Endothelial cell of umbilical vein (primary cell): ENCODE measurements around the gene WEE2. TPM values are rescaled to one million over a fixed set of nuclear protein-coding genes. Genes with fewer than 3 reads are reported as not detected.

Source experiments
- BruUV-seq: library from RNA; stranded (reverse); fragments of 400-500 nt; replicated peaks from 2 replicates; lab custom pipeline; 2021; lab: Mats Ljungman, UMichigan
- CTCF ChIA-PET: fragments of 300-600, 350-600 bp; sonication (Branson Sonifier 250); formaldehyde crosslinking; loops from one replicate; lab custom pipeline; 2021; ENCODE audit warnings: antibody characterized with exemption, inconsistent platforms; lab: Charles Lee
- POLR2A ChIA-PET: fragments of 300-600, 350-600 bp; sonication (Branson Sonifier 250); formaldehyde crosslinking; loops from one replicate; lab custom pipeline; 2021; ENCODE audit warnings: antibody characterized with exemption, inconsistent platforms; lab: Charles Lee
- DNase-seq: peaks from one replicate; pipeline ENCODE4 v3.0.0-alpha.2; 2011; ENCODE audit warnings: low read depth, low spot score
- FAIRE-seq: peaks from 2 replicates; lab custom pipeline; 2011; peaks lifted over from hg19 to GRCh38; lab: Jason Lieb, UNC
- H2AFZ ChIP-seq: 2 replicates; pipeline ENCODE4 v1.6.0; 2012; ENCODE audit warnings: low read depth, low read length, control low read depth, inconsistent platforms
- H3K27ac ChIP-seq: 2 replicates; pipeline ENCODE4 v1.5.1; 2011; ENCODE audit warnings: low read depth, mild to moderate bottlenecking, control low read depth, low read length, moderate library complexity; ENCODE audit not compliant: insufficient read depth
- H3K27me3 ChIP-seq, 2 experiments: 2 replicates each; pipeline versions ENCODE4 v1.6.0 to v1.6.1; 2011; ENCODE audit warnings: low read length in 2 of 2, mixed read lengths in 1 of 2; ENCODE audit not compliant: control insufficient read depth in 2 of 2, insufficient read depth in 2 of 2
- H3K36me3 ChIP-seq, 2 experiments: 2 replicates in 1 of 2; 3 replicates in 1 of 2; pipeline ENCODE4 v1.5.1; 2011; ENCODE audit warnings: low read length in 2 of 2, mild to moderate bottlenecking in 1 of 2, moderate library complexity in 1 of 2; ENCODE audit not compliant: control insufficient read depth in 2 of 2, insufficient read depth in 2 of 2; ENCODE audit errors: extremely low read depth in 1 of 2
- H3K4me1 ChIP-seq: 3 replicates; pipeline ENCODE4 v1.5.1; 2011; ENCODE audit warnings: mild to moderate bottlenecking, low read length; ENCODE audit not compliant: control insufficient read depth, insufficient read depth; ENCODE audit errors: extremely low read depth
- H3K4me2 ChIP-seq: 2 replicates; pipeline ENCODE4 v1.6.1; 2011; ENCODE audit warnings: low read length, control low read depth, mixed read lengths; ENCODE audit not compliant: insufficient read depth
- H3K4me3 ChIP-seq, 3 experiments: fragments of 200-600 bp in 1 of 3; sonication (generic), shearing (Covaris generic) in 1 of 3; replicated peaks in 1 of 3; 2 replicates each; pipeline ENCODE4 v1.5.1; 2011 to 2016; ENCODE audit warnings: control low read depth in 3 of 3, low read length in 3 of 3, mild to moderate bottlenecking in 2 of 3, inconsistent platforms in 1 of 3, low read depth in 1 of 3, moderate library complexity in 1 of 3; ENCODE audit not compliant: insufficient read depth in 1 of 3
- H3K79me2 ChIP-seq: 2 replicates; pipeline ENCODE4 v1.6.0; 2012; ENCODE audit warnings: low read length, inconsistent platforms; ENCODE audit not compliant: control insufficient read depth, insufficient read depth
- H3K9ac ChIP-seq: replicated peaks from 2 replicates; pipeline ENCODE3; 2011; ENCODE audit warnings: low read length, control low read depth; ENCODE audit not compliant: insufficient read depth; ENCODE audit errors: extremely low read depth
- H3K9me1 ChIP-seq: replicated peaks from 3 replicates; pipeline ENCODE4 v1.6.0; 2011; ENCODE audit warnings: mild to moderate bottlenecking, low read length; ENCODE audit not compliant: control insufficient read depth, insufficient read depth; ENCODE audit errors: extremely low read depth
- H3K9me3 ChIP-seq: replicated peaks from 2 replicates; pipeline ENCODE4 v1.5.1; 2012; ENCODE audit warnings: low read length, inconsistent platforms; ENCODE audit not compliant: control insufficient read depth, insufficient read depth
- H4K20me1 ChIP-seq: replicated peaks from 2 replicates; pipeline ENCODE3; 2011; ENCODE audit warnings: mild to moderate bottlenecking, low read length; ENCODE audit not compliant: control insufficient read depth, insufficient read depth; ENCODE audit errors: extremely low read depth
- CTCF ChIP-seq, 2 donors: IDR thresholded peaks; 1 replicate in 1 of 2; 2 replicates in 1 of 2; pipeline ENCODE4 v1.5.1; 2011; ENCODE audit warnings: low read length in 2 of 2, mild to moderate bottlenecking in 2 of 2, moderate library complexity in 2 of 2, control low read depth in 1 of 2, inconsistent platforms in 1 of 2, low read depth in 1 of 2; ENCODE audit not compliant: insufficient read depth in 1 of 2; ENCODE audit errors: extremely low read depth in 1 of 2
- EZH2 ChIP-seq: IDR thresholded peaks from 2 replicates; pipeline ENCODE4 v1.6.1; 2012; ENCODE audit warnings: borderline replicate concordance, low read depth, mild to moderate bottlenecking, moderate library complexity, low read length, inconsistent platforms; ENCODE audit not compliant: severe bottlenecking
- FOS ChIP-seq: IDR thresholded peaks from 2 replicates; pipeline ENCODE4 v1.6.1; 2011; ENCODE audit warnings: mild to moderate bottlenecking, low read length, moderate library complexity, borderline replicate concordance; ENCODE audit not compliant: insufficient read depth
- GATA2 ChIP-seq: IDR thresholded peaks from 2 replicates; pipeline ENCODE4 v1.7.0; 2011; ENCODE audit warnings: low read depth, mild to moderate bottlenecking, moderate library complexity, mixed read lengths, low read length; ENCODE audit not compliant: insufficient read length, insufficient read depth
- MAX ChIP-seq: IDR thresholded peaks from 2 replicates; pipeline ENCODE4 v1.6.1; 2011; ENCODE audit not compliant: insufficient read depth, insufficient read length
- MYC ChIP-seq: IDR thresholded peaks from one replicate; pipeline ENCODE4 v1.6.1; 2011; ENCODE audit warnings: mild to moderate bottlenecking, low read depth, low read length
- POLR2A ChIP-seq: IDR thresholded peaks from 2 replicates; pipeline ENCODE4 v1.6.1; 2012; ENCODE audit warnings: low read depth, mild to moderate bottlenecking, control low read depth, low read length
- POLR2AphosphoS5 ChIP-seq: IDR thresholded peaks from 2 replicates; pipeline ENCODE4 v1.6.1; 2012; ENCODE audit warnings: low read depth, mild to moderate bottlenecking, control low read depth, low read length, moderate library complexity; ENCODE audit not compliant: insufficient read depth
- dilution Hi-C: fragments of 300-500 bp; cut with MboI; formaldehyde crosslinking; loops from one replicate; pipeline ENCODE4 v1.15.0; 2019; ENCODE audit warnings: low sequenced_read_pairs; ENCODE audit not compliant: extremely low pct_ligation_motif_present
- intact Hi-C: fragments of 100-400 bp; cut with micrococcal nuclease; formaldehyde crosslinking; loops from one replicate; pipeline ENCODE4 v1.10.0; 2022
- polyA plus RNA-seq, 4 experiments: library from polyadenylated mRNA; depleted of rRNA in 3 of 4; stranded (reverse) in 3 of 4; unstranded in 1 of 4; fragments of >200 nt; gene quantifications; 2 replicates each; pipeline versions ENCODE4 v1.2.1 to v1.2.3, GENCODE V29; 2011 to 2012; ENCODE audit warnings: missing spikeins in 1 of 4
- total RNA-seq: library from RNA; stranded (reverse); gene quantifications from 2 replicates; pipeline ENCODE4 v1.2.3, GENCODE V29; 2021

WEE2 gene
- total and polyA plus RNA-seq, 2 donors (not counting 3 experiments of a cell fraction or from before 2014, with no cell fraction given), result not detected

- intact Hi-C loops, result no loop called here
- no TSS peak for BruUV-seq
- Histone ChIP-seq H3K4me3 (no peak overlapping the region), H3K9me1 (no peaks in the 10 kb centered on the region), H3K4me2 (no peak overlapping the region), H3K4me1 (peaks cover 5% of the 10 kb centered on the region), H4K20me1 (peaks cover 2% of the 10 kb centered on the region), H3K27ac (no peak overlapping the region), H2AFZ (no peak overlapping the region), H3K36me3 (no peaks in the 10 kb centered on the region), H3K9ac (no peak overlapping the region), H3K27me3 (no peaks in the 10 kb centered on the region), H3K79me2 (peaks cover 39% of the 10 kb centered on the region), H3K9me3 (no peaks in the 10 kb centered on the region)
- FAIRE-seq, result no peak
- CTCF ChIA-PET, result interaction anchor here (1.8 to 2.3 kb wide), 3 partner anchors 10 to 42 kb away, joined by 7 to 11 read pairs (median 8); no protein-coding TSS in a partner anchor
- no peak for TF ChIP-seq POLR2AphosphoS5
- TF ChIP-seq POLR2A, result no peak
- TF ChIP-seq EZH2, result no peak
- TF ChIP-seq CTCF (IDR thresholded peaks at IDR 0.05; ENCODE audit: extremely low read depth in 1 of 2, insufficient read depth in 1 of 2, low read depth in 1 of 2, low read length in 2 of 2), result no peak
- POLR2A ChIA-PET, result no interaction called here
- DNase-seq, result peak; percentile 31
- dilution Hi-C loops, result no loop called here
Measured at GRCh38 chr7:141696348-141696747, 11.8 kb upstream of the WEE2 start.

GRCh38 chr7:141697211-141697871 is 10.8 kb upstream of the WEE2 start:
- no peak for TF ChIP-seq POLR2AphosphoS5
- no peak for TF ChIP-seq EZH2
- TF ChIP-seq MAX, result no peak
- TF ChIP-seq CTCF (IDR thresholded peaks at IDR 0.05; ENCODE audit: extremely low read depth in 1 of 2, insufficient read depth in 1 of 2, low read depth in 1 of 2, low read length in 2 of 2), result no peak
- no peak for TF ChIP-seq MYC
- no peak for TF ChIP-seq POLR2A
- TF ChIP-seq GATA2, result no peak
- no peak for TF ChIP-seq FOS
- Histone ChIP-seq H3K79me2 (peaks cover 36% of the 10 kb centered on the region), H3K27ac (no peak overlapping the region), H3K9ac (no peak overlapping the region), H3K9me1 (no peaks in the 10 kb centered on the region), H3K36me3 (no peaks in the 10 kb centered on the region), H2AFZ (no peak overlapping the region), H3K9me3 (no peaks in the 10 kb centered on the region), H4K20me1 (peaks cover 2% of the 10 kb centered on the region), H3K4me3 (no peak overlapping the region), H3K4me1 (peaks cover 7% of the 10 kb centered on the region), H3K27me3 (no peaks in the 10 kb centered on the region), H3K4me2 (no peak overlapping the region)
- BruUV-seq, result no TSS peak
- DNase-seq (peak; percentile 40), FAIRE-seq (no peak)
- CTCF ChIA-PET, result interaction anchor here (1.8 to 2.3 kb wide), 4 partner anchors 11 to 43 kb away, joined by 6 to 11 read pairs (median 8); partner anchors contain the start of gene SSBP1
- dilution Hi-C loops, result no loop called here
- POLR2A ChIA-PET, result no interaction called here
- intact Hi-C loops, result no loop called here
